Measurements from ENCODE around the gene HPCAL4. TPM values are rescaled to one million over a fixed set of nuclear protein-coding genes. Genes with fewer than 3 reads are reported as not detected.

The HPCAL4 gene
- total and polyA plus RNA-seq, 9 of the 15 experiments (the other 6 are each of a cell fraction or from before 2014, with no cell fraction given), result 0.01 to 0.04 (median 0.04) TPM; not detected in 4

DNA sequence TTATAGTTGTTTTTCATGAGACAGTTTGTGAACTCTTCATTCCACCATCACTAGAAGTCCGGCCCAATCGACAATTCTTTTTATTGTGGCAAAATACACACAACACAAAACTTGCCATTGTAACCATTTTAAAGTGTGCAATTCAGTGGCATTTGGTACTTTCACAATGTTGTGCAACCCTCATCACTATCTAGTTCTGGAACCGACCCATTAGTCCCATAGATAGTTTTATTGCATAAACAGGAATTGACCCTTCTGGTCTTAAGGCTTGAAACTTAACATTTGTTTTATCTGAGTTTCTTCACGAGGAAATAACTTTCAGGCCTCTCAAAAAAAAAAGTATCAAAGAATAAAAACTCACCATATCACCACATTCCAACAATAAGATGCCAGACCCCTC, 38.6 kb upstream of the HPCAL4 start (continued):
- TF ChIP-seq, protein P1, sequence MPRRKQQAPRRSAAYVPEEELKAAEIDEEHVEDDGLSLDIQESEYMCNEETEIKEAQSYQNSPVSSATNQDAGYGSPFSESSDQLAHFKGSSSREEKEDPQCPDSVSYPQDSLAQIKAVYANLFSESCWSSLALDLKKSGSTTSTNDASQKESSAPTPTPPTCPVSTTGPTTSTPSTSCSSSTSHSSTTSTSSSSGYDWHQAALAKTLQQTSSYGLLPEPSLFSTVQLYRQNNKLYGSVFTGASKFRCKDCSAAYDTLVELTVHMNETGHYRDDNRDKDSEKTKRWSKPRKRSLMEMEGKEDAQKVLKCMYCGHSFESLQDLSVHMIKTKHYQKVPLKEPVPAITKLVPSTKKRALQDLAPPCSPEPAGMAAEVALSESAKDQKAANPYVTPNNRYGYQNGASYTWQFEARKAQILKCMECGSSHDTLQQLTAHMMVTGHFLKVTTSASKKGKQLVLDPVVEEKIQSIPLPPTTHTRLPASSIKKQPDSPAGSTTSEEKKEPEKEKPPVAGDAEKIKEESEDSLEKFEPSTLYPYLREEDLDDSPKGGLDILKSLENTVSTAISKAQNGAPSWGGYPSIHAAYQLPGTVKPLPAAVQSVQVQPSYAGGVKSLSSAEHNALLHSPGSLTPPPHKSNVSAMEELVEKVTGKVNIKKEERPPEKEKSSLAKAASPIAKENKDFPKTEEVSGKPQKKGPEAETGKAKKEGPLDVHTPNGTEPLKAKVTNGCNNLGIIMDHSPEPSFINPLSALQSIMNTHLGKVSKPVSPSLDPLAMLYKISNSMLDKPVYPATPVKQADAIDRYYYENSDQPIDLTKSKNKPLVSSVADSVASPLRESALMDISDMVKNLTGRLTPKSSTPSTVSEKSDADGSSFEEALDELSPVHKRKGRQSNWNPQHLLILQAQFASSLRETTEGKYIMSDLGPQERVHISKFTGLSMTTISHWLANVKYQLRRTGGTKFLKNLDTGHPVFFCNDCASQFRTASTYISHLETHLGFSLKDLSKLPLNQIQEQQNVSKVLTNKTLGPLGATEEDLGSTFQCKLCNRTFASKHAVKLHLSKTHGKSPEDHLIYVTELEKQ (CRISPR knock-in tag; IDR thresholded peaks at IDR 0.05), result no peak
- TF ChIP-seq CEBPG (CRISPR knock-in tag; IDR thresholded peaks at IDR 0.05) (no peak), CEBPG (tag; conservative IDR thresholded peaks at IDR 0.05 in 1 of 2, IDR thresholded peaks at IDR 0.05 in 1 of 2) (peak; percentile 29 to 33; a peak in 2 of 4 replicates), KAT2B (IDR thresholded peaks at IDR 0.05; ENCODE audit: low read depth, low read length) (no peak), ZNF212 (CRISPR knock-in tag; IDR thresholded peaks at IDR 0.05) (no peak), HDAC8 (tag; IDR thresholded peaks at IDR 0.05) (no peak), CBX8 (IDR thresholded peaks at IDR 0.05; ENCODE audit: borderline replicate concordance, extremely low read depth, low read depth, low read length, poor library complexity, severe bottlenecking) (peak; percentile 44), MYBL2 (IDR thresholded peaks at IDR 0.05; ENCODE audit: low read depth) (no peak), MYBL2 (CRISPR knock-in tag; IDR thresholded peaks at IDR 0.05; ENCODE audit: borderline replicate concordance) (no peak), CEBPB (tag; IDR thresholded peaks at IDR 0.05) (peak; percentile 56; the same call in 1 of the 2 replicates)
- TF ChIP-seq, protein P2, sequence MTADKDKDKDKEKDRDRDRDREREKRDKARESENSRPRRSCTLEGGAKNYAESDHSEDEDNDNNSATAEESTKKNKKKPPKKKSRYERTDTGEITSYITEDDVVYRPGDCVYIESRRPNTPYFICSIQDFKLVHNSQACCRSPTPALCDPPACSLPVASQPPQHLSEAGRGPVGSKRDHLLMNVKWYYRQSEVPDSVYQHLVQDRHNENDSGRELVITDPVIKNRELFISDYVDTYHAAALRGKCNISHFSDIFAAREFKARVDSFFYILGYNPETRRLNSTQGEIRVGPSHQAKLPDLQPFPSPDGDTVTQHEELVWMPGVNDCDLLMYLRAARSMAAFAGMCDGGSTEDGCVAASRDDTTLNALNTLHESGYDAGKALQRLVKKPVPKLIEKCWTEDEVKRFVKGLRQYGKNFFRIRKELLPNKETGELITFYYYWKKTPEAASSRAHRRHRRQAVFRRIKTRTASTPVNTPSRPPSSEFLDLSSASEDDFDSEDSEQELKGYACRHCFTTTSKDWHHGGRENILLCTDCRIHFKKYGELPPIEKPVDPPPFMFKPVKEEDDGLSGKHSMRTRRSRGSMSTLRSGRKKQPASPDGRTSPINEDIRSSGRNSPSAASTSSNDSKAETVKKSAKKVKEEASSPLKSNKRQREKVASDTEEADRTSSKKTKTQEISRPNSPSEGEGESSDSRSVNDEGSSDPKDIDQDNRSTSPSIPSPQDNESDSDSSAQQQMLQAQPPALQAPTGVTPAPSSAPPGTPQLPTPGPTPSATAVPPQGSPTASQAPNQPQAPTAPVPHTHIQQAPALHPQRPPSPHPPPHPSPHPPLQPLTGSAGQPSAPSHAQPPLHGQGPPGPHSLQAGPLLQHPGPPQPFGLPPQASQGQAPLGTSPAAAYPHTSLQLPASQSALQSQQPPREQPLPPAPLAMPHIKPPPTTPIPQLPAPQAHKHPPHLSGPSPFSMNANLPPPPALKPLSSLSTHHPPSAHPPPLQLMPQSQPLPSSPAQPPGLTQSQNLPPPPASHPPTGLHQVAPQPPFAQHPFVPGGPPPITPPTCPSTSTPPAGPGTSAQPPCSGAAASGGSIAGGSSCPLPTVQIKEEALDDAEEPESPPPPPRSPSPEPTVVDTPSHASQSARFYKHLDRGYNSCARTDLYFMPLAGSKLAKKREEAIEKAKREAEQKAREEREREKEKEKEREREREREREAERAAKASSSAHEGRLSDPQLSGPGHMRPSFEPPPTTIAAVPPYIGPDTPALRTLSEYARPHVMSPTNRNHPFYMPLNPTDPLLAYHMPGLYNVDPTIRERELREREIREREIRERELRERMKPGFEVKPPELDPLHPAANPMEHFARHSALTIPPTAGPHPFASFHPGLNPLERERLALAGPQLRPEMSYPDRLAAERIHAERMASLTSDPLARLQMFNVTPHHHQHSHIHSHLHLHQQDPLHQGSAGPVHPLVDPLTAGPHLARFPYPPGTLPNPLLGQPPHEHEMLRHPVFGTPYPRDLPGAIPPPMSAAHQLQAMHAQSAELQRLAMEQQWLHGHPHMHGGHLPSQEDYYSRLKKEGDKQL (CRISPR knock-in tag; IDR thresholded peaks at IDR 0.05; ENCODE audit: borderline replicate concordance), result no peak
